PFSK-1 (cell line): ENCODE results near the gene OR52N5.

Experiments
- FOXP2 ChIP-seq: optimal IDR thresholded peaks from 2 replicates; pipeline ENCODE3; 2011; ENCODE audit warnings: borderline replicate concordance, control low read depth, inconsistent platforms; ENCODE audit not compliant: insufficient read depth; ENCODE audit errors: extremely low read length, extremely low read depth
- POLR2AphosphoS5 ChIP-seq: IDR thresholded peaks from 2 replicates; pipeline ENCODE4 v1.6.1; 2012; ENCODE audit warnings: low read depth, mild to moderate bottlenecking, control low read depth, low read length, moderate library complexity
- REST ChIP-seq, 2 experiments: IDR thresholded peaks; 2 replicates each; pipeline versions ENCODE4 v1.6.1 to v1.8.0; 2011 to 2012; ENCODE audit warnings: low read depth in 2 of 2, low read length in 2 of 2, control low read depth in 1 of 2, inconsistent platforms in 1 of 2, mild to moderate bottlenecking in 1 of 2, moderate library complexity in 1 of 2; ENCODE audit not compliant: insufficient read depth in 1 of 2
- SIN3A ChIP-seq: IDR thresholded peaks from 2 replicates; pipeline ENCODE4 v1.6.1; 2012; ENCODE audit warnings: mild to moderate bottlenecking, low read length, moderate library complexity, borderline replicate concordance; ENCODE audit not compliant: insufficient read depth
- TAF1 ChIP-seq: IDR thresholded peaks from 2 replicates; pipeline ENCODE4 v1.6.1; 2012; ENCODE audit warnings: low read length, control low read depth, borderline replicate concordance; ENCODE audit not compliant: insufficient read depth

OR52N5 gene

GRCh38 chr11:5746614-5747013 is 36.5 kb downstream of the OR52N5 start:
- TF ChIP-seq FOXP2 (no peak), POLR2AphosphoS5 (no peak), TAF1 (no peak), SIN3A (no peak), REST (IDR thresholded peaks at IDR 0.05; ENCODE audit: insufficient read depth in 1 of 2, low read depth in 2 of 2, low read length in 2 of 2) (no peak)

- TF ChIP-seq TAF1 (no peak), FOXP2 (no peak), REST (IDR thresholded peaks at IDR 0.05; ENCODE audit: insufficient read depth in 1 of 2, low read depth in 2 of 2, low read length in 2 of 2) (no peak), POLR2AphosphoS5 (no peak), SIN3A (no peak)
Observed at GRCh38 chr11:5738431-5738830, 44.7 kb downstream of the OR52N5 start.

GRCh38 chr11:5737670-5738392 is 45.3 kb downstream of the OR52N5 start:
- TF ChIP-seq REST (IDR thresholded peaks at IDR 0.05; ENCODE audit: insufficient read depth in 1 of 2, low read depth in 2 of 2, low read length in 2 of 2) (no peak), FOXP2 (no peak), POLR2AphosphoS5 (no peak), SIN3A (no peak), TAF1 (no peak)

GRCh38 chr11:5737091-5737490 is 46.1 kb downstream of the OR52N5 start:
- no peak for TF ChIP-seq SIN3A
- TF ChIP-seq TAF1: no peak
- TF ChIP-seq FOXP2: no peak
- no peak for TF ChIP-seq POLR2AphosphoS5
- no peak for TF ChIP-seq REST (IDR thresholded peaks at IDR 0.05; ENCODE audit: insufficient read depth in 1 of 2, low read depth in 2 of 2, low read length in 2 of 2)

- TF ChIP-seq REST (IDR thresholded peaks at IDR 0.05; ENCODE audit: insufficient read depth in 1 of 2, low read depth in 2 of 2, low read length in 2 of 2): no peak
- TF ChIP-seq FOXP2: no peak
- no peak for TF ChIP-seq SIN3A
- TF ChIP-seq TAF1: no peak
- TF ChIP-seq POLR2AphosphoS5: no peak
Observed at GRCh38 chr11:5736396-5736795, 46.8 kb downstream of the OR52N5 start, which contains the start of gene OR56B1. Gene OR56B1 (plus strand): TSS chr11:5736448. CDS start chr11:5736517, 69 bp downstream.
